Stimulated activated CD8-positive, alpha-beta memory T cell treated with anti-CD3 and anti-CD28 coated beads, Interleukin-15, amount 100 ng/mL, for 24 hours (primary cell): ENCODE data around the gene TRMT6.

ENCODE experiments used
- DNase-seq: peaks from one replicate; pipeline ENCODE4 v3.0.0-alpha.2; 2020; ENCODE audit warnings: low read depth

TRMT6 gene

DNA sequence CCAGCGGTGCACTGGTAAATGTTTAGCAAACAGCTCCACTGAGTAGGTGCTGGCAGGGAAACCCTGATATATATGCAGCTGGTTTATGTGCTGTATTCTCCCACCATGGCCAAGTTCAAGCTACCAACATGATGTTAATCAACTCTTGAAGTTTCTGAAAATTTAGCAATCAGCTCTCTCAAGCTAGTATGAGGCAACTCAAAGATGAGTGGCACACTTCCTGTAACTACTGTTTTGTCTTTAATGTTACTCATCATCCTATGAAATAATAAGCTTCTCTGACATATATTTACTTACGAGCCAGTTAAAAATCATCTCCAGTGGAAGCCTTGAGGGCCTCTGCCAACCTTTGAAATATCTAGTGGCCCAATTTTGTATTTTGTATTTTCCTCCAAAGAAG lies 54.7 kb downstream of the TRMT6 start:
- no peak for DNase-seq

GRCh38 chr20:5893621-5894020 lies 56.7 kb downstream of the TRMT6 start:
- no peak for DNase-seq

GRCh38 chr20:5893052-5893451 lies 57.3 kb downstream of the TRMT6 start:
- no peak for DNase-seq

DNA sequence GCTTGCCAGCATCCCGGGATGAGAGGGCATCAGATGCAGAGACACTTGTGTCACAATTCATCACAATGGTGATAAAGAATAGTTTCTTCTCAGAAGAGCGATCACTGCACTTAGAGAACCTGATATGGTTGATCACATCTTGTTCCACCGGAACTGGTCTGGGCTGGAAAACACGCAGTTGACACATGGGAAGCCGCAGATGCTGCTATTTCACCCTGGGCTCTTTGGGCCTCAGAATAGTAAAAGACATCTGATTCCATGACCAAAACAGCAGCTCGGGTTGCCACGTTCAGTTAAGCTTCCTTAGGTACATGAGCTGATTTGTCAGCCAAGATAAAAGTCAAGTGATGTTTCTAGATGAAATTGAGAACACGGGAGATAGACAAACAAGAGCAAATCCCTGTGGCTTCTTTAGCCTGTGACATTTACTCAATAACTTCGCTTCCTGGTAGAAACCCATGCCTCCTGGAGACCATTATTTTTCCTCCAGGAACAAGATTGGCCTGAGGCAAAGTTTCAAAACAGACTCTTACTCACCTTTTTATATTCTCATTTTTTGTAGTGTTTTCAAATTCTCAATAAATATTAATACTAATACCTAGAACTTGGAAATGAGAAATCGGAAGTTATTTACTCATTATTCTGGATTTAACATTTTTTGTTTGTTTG lies 59.4 kb downstream of the TRMT6 start:
- no peak for DNase-seq

- DNase-seq, result no peak
Observed at GRCh38 chr20:5888041-5888440, 62.3 kb downstream of the TRMT6 start.

DNA sequence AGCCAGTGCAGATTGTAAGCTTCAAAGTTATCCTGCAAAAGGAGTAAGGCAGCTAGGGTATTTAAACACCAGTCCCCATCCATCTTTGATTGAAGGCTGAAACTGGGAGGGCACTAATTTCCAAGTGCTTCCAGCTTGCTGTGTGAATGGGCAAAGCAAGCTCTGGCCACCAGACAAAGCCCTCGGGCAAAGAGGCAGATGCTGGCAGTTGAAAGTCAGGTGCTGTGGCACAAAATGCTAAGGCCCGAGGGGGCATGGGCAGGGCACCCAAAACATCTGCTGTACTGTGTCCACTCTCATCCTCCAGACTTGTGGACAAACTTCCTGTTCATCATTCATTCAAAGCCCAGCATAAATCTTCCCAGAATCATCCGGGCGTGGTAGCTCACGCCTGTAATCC lies 62.9 kb downstream of the TRMT6 start:
- no peak for DNase-seq
